NCI-H2081 (cell line): ENCODE data around the gene MAT2A.
"Not testable (repeated sequence)": the region's sequence is repeated elsewhere in the genome, so short reads cannot be mapped to it uniquely, and the experiment has no call there.

Experiments used
- DNase-seq, 2 experiments: peaks; one replicate each; lab custom pipeline; 2025; lab: John Stamatoyannopoulos, UW

MAT2A gene

GRCh38 chr2:85524336-85524908 is 14.5 kb upstream of the MAT2A start:
- no peak for DNase-seq

DNA sequence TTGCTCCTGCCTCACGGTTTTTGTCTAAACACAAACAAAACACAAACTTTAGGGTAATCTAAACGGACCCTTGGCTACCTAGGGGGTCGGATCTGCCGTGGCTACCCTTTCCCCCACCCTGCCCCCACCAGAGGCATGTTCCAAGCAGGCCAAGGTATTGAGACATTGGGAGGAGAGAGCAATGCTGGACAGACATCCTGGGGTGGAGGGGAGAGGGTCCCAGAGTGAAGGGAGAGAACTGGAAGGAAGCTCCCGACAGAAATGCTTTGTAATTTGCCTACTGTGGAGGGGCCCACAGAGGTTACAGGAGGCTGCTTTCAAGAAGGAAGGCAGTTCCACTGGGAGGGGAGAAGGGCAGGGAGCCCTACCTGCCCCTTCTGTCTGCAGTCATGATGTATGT is 13.9 kb upstream of the MAT2A start:
- no peak for DNase-seq

GRCh38 chr2:85525567-85525966 is 13.4 kb upstream of the MAT2A start:
- DNase-seq, result no peak

GRCh38 chr2:85527787-85528186 is 11.2 kb upstream of the MAT2A start:
- no peak for DNase-seq

- DNase-seq, result no peak
Measured at GRCh38 chr2:85528355-85528754, 10.6 kb upstream of the MAT2A start.

DNA sequence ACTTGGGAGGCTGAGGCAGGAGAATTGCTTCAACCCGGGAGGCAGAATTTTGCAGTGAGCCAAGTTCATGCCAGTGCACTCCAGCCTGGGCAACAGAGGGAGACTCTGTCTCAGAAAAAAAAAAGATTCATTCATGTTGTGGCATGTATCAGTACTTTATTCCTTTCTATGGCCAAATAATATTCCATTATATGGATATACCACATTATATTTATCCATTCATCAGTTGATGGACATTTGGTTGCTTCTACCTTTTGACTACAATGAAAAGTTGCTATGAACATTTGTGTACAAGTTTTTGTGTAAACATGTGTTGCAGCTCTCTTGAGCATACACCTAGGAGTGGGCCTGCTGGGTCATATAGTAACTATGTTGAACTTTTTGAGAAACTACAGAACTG is 9.2 kb upstream of the MAT2A start:
- no peak for DNase-seq

GRCh38 chr2:85531589-85531988 is 7.4 kb upstream of the MAT2A start:
- DNase-seq, result no peak

GRCh38 chr2:85534099-85534498 is 4.9 kb upstream of the MAT2A start:
- no peak for DNase-seq

- DNase-seq, result no peak
Measured at GRCh38 chr2:85534881-85535280, 4.1 kb upstream of the MAT2A start.

- peak in 1 of 2 experiments; percentile 18 for DNase-seq
Measured at GRCh38 chr2:85536479-85536878, 2.5 kb upstream of the MAT2A start.

- peak; percentile 41 to 62 for DNase-seq
Measured at GRCh38 chr2:85537600-85538506, 1.1 kb upstream of the MAT2A start.

GRCh38 chr2:85539361-85540132 is 579 bp downstream of the MAT2A start:
- DNase-seq, result peak; percentile 67 to 71

DNA sequence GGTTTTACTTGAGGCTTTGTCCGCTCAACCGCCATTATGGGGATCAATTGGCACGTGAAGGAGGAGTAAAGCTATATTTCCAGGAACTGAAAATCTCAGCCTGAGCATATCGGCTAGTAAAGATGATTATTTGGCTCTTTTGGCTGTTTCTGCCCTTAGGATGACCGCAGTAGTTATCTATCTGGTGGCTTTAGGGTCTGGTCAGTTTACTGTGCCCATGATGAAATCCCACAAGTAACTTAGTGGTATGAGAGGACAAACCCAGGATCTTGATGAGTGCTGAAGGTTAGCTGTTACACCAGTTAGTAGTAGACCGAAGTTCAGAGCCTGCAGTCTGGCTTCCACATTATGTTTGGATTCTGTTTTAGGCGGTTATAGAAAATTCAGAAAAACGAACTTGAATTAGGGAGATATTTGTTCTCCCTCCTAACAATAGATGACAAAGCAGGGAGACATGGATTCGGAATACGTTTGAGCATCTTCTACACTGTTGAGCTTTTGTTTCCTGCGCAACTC is 1.2 kb downstream of the MAT2A start:
- DNase-seq, result no peak

DNA sequence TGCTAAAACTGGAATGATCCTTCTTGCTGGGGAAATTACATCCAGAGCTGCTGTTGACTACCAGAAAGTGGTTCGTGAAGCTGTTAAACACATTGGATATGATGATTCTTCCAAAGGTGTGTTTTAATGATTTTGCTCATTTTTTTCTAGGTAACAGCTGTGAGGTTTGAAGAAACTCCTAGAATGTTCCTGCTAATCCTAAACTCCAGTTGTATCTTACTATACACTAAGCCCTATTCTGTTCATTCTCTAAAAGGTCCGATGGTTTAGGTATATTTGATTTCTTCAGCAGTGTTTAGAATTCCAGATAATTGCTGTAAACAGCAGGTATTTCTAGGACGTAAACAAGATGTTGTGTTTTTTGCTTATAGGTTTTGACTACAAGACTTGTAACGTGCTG is 2.3 kb downstream of the MAT2A start:
- DNase-seq, result no peak

DNA sequence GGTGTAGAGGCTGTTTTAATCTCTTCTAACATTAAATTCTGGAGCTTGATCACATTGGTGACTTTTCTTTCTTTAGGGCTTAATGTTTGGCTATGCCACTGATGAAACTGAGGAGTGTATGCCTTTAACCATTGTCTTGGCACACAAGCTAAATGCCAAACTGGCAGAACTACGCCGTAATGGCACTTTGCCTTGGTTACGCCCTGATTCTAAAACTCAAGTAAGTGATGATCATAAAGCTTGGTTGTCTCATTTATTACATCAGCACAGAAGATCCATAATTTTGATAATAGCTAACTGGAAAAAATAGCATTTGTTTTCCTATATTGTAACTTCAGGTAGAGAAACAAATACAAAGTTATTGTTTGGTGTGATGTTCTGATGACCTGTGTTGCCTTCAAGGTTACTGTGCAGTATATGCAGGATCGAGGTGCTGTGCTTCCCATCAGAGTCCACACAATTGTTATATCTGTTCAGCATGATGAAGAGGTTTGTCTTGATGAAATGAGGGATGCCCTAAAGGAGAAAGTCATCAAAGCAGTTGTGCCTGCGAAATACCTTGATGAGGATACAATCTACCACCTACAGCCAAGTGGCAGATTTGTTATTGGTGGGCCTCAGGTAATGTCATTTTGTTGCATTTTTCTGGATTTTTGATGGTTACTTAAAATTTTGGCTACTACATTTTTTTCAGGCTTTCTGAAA is 2.9 kb downstream of the MAT2A start:
- peak in 1 of 2 experiments; percentile 14 for DNase-seq

DNA sequence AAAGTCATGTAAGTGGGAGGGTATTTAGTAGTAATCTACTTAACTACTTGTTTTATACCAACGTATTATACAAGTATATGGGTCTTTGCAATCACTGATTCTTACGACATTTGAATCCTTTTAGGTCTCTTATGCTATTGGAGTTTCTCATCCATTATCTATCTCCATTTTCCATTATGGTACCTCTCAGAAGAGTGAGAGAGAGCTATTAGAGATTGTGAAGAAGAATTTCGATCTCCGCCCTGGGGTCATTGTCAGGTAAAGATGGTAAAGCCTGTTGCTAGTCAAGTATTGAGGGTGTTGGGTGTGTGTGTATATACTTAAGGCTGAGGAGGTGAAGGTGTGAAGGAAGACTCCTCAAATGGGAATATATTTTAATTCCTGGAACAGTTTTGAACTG is 3.8 kb downstream of the MAT2A start:
- no peak for DNase-seq

DNA sequence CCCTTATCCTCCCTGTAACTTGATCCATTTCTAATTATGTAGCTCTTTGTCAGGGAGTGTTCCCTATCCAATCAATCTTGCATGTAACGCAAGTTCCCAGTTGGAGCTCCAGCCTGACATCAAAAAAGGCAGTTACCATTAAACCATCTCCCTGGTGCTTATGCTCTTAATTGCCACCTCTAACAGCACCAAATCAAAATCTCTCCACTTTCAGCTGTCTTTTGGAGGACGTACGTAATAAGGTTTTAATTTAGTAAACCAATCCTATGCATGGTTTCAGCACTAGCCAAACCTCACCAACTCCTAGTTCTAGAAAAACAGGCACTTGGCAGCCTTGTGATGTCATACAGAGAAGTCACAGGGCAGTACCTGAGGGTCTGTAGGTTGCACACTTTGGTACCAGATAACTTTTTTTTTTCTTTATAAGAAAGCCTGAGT is 5.3 kb downstream of the MAT2A start:
- DNase-seq, result peak; percentile 55 to 67

DNA sequence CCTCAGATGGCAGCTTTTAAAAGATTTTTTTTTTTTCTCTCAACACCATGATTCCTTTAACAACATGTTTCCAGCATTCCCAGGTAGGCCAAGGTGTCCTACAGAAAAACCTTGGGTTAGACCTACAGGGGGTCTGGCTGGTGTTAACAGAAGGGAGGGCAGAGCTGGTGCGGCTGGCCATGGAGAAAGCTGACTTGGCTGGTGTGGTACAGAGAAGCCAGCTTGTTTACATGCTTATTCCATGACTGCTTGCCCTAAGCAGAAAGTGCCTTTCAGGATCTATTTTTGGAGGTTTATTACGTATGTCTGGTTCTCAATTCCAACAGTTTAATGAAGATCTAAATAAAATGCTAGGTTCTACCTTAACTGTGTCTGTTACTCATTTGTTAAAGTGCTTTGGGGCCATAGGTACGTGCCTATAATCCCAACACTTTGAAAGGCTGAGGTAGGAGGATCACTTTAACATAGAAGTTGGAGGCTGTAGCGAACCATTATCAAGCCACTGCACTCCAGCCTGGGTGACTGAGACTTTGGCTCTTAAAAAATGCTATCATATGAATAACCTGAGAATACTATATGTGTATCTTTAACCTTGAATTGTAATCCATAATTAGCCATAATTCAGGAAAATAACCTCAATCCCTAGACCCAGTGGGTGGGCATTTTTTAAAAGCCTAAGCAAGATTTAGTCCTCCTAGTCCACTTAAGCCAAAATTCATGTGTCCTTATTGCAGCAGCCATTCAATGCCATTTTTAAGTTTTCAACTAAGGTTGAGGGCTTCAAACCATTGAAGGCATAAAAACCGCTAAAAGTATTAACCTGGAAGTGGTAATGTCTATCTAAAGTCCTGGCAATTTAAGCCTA is 6.2 kb downstream of the MAT2A start:
- DNase-seq, result not testable (repeated sequence)

GRCh38 chr2:85545780-85546240 is 6.8 kb downstream of the MAT2A start:
- DNase-seq, result no peak

- DNase-seq, result no peak
Measured at GRCh38 chr2:85547089-85547858, 8.3 kb downstream of the MAT2A start.
